Forelimb muscle (tissue), 1 donor: Measurements from ENCODE around the gene SAFB. TPM values are rescaled to one million over a fixed set of nuclear protein-coding genes. Genes with fewer than 3 reads are reported as not detected.
"Not testable (repeated sequence)": the region's sequence is repeated elsewhere in the genome, so short reads cannot be mapped to it uniquely, and the experiment has no call there.

Experiments used
- DNase-seq: peaks from one replicate; pipeline ENCODE4 v3.0.0-alpha.2; 2013; ENCODE audit warnings: low read depth
- polyA plus RNA-seq: library from polyadenylated mRNA; unstranded; fragments of 120-200 nt; gene quantifications from one replicate; pipeline ENCODE4 v1.2.1, GENCODE V29; 2013; ENCODE audit not compliant: insufficient read length

The SAFB gene
- polyA plus RNA-seq, 1 donor: 92.1 TPM

DNA sequence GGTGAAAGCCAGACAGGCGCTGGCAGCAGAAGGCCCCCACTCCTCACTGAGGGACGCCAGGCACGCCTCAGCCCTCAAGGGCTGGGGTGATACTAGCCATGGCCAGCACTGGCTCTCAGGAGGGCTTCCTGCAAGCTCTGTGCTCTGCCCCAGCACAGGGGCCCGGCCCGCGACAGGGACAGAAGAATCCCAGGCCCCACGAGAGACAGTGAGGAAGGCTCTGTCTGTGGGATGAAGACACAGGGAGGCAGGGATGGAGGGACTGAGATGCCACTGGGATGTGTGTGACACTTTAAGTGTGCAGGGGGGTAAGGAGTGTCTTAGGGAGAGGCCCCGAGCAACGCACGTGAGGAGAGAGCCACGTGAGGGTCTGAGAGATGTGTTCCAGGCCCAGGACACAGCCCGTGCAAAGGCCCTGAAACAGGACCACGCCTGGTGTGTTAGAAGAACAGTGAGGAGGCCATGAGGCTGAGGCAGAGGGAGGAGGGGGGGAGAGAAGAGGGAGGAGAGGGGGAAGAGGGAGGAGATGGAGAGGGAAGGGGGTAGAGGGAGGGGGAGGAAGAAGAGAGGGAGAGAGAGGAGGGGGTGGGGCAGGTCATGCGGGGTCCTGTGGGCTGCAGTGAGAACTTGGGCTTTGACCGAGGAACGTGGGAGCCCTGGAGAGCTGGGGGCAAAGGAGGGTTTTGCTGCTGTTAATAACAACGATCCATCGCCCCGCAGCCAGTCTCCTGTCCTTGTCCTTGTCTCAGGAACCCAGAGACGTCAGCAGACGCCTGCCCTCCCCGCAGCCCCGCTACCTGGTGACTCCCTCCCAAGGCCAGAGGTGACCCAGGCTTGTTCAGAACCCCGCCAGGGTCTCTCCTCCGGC is 74.4 kb downstream of the SAFB start:
- DNase-seq: no peak

DNA sequence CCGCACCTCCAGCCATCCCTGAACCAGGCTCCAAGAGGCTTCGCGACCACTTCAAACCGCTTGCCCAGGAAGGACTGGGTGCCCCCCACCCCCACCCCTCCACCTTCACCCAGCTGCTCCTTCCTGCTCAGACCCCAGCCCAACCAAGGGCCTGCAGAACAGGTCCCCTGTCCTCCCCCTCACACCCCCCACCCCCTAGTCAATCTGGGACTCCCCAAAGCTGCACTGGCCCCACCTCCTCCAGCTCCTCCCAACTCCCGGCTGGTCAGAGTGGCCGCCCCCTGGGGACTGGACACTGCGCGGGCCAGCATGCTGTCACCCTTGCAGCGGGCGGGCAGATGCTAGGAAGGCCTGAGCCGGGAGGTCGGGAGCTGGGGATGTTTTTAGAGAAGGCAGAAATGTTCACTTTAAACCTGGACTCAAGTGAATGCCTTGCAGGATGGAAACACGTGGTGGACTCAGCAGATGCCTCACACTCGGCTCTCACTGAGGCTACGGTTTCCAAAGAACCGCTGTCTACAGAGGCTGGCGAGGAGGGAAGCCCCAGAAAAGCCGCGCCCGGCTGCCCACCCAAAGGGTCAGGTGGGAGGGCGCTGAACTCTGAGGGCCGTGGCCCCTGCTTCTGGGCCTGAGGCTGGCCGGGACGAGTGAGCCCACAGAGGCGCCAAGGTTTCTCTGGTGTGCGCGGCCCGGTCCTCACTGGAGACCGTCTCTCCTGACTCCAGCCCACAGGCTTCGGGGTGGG is 75.2 kb downstream of the SAFB start:
- DNase-seq: no peak

DNA sequence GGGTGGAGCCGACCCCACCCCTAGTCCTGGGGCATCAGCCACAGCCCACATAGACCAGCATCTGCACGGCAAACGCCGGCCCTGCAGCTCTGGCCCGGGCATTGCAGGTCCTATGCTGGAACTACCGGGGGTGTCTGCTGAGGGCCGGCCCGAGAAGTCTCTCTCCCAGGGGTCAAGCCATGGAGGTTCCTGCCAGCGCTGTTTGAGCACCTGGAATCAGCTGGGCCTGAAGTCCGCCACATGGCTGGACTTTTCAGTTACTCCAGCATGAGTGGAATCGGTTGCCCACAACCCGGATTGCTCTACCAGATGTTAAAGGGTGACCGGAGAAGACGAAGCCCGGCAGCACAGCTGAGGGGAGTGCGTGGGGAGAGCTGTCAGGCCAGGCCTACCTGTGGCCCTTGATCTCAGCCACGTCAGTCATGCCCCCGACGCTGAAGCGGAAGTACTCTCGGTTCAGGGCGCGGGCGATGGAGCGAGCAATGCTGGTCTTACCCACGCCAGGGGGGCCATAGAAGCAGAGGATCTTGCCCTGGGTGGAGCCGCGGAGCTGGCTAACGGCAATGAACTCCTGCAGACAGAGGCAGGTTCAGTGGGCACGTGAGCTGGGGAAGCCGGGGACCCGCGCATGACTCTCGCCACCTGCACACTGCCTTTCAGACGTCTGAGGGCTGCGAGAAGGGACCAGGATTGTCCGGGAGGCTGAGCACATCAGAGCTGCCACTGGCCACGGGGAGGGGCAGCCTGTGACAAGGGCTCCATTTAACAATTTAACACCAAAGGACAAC is 75.9 kb downstream of the SAFB start:
- DNase-seq: no peak

DNA sequence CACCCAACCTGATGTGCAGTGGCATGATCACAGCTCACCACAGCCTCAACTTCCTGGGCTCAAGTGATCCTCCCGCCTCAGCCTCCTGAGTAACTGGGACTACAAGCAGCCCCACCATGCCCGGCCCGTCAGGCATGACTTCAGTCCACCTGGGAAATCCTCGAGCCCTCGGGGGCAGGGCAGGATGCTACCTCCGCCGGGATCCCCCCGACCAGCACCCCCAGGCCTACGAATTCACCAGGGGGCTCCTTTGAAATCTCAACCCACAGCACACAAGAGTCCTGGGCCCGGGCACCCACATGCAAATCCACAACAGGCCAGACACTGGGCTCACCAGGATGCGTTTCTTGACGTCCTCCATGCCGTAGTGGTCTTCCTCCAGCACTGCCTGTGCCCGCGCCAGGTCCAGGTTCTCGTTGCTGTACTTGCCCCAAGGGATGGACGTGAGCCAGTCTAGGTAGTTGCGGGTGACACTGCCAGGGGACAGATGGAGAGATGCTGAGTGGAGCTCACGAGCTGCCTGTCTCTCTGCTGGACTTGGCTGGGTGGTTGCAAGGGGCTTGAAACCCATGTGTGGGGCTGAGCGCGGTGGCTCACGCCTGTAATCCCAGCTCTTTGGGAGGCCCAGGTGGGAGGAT is 77.7 kb downstream of the SAFB start:
- no peak for DNase-seq

DNA sequence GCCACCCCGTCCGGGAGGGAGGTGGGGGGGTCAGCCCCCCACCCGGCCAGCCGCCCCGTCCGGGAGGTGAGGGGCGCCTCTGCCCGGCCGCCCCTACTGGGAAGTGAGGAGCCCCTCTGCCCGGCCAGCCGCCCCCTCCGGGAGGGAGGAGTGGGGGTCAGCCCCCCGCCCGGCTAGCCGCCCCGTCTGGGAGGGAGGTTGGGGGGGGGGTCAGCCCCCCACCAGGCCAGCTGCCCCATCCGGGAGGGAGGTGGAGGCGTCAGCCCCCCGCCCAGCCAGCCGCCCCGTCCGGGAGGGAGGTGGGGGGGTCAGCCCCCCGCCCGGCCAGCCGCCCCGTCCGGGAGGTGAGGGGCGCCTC is 79.1 kb downstream of the SAFB start:
- not testable (repeated sequence) for DNase-seq

DNA sequence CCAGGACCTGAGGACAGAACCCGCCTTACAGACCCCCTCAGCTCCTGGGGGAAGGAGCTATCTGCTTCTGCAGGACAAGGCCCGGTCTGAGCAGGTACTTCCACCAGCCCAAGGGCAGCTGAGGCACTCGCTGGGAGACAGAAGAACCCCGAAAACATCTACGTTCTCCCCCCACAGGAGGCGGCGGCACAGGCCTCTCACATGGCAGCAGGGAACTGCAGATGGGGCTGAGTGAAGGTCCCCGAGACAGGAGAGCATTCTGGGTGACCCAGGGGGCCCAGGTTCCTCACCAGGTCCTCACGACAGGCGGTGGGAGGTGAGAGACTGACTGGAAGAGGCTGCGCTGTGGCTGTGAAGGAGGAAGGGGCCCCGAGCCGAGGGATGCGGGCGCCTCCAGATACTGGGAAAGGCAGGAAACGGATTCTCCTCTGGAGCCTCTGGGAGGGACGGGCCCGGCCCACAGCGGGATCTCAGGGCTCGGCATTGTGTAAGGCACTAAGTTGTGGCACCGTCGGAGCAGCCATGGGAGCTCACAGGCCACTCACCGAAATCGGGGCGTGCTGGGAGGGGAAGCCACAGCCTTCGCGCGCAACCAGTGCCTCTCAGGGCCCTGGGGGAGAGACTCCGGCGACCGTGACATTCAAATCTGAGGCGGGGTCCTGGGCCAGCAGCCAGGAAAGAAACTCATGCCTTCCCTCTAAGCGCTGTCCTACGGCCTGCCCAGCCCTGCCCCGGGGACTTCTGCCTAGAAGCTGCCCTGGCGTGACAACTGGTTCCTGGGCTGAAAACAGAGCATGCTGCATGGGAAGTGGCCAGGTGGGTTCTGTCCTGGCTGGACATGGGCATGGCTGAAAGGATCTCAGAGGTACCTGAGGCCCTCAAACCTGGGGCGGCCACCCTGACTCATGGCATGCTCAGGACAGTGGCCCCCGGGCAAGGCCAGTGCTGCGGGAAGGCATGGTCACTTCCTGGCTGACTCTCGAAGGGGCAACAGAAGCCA is 81.2 kb downstream of the SAFB start:
- no peak for DNase-seq

DNA sequence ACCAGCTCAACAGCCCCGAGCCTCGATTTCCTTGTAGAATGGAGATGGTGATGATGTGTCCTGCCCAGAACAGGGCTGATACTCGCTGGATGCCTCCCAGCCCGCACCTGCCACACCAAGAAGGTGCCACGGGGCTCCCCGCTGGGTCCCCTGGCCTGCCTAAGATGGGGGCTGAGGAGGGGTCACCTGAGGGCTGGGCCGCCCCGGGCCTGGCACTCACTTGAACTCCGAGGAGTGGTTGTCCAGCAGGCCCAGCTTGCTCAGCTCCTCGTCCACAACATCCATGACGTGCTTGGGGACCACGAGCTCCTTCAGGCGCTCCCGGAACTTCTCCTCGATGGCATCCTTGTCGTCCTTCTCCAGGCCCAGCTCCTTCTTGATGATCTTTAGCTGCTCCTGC is 82.7 kb downstream of the SAFB start:
- DNase-seq: no peak

DNA sequence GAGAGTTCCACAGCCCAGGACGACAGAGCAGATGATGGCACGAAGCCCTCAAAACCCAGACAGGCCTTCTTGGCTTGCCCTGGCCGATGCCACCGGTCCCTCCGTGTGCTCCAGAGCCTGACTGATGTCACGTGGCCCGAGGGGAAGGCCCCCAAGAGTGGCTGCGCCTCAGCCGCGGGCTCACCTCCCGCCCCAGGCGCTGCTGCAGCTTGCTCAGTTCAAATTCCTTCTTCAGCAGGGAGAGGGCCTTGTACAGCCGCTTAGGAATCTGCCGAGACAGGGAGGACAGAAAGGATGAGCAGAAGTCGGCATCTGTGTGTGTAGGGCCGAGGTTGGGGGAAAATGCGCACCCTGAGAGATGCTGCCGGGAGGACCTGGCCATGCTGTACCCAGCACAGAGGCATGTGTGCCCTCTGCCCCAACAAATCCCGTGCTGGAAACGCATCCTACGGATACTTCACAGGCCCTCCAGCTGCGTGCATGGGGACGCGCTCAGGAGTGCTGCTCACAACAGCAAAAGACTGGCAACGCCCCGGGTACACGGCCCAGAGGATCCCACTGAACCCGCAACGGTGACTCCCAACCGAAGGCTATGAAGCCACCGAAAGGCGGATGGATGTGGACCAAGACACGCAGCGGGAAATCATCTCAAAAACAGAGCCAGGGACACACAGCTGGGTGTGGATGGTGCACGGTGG is 84.1 kb downstream of the SAFB start:
- DNase-seq: no peak

DNA sequence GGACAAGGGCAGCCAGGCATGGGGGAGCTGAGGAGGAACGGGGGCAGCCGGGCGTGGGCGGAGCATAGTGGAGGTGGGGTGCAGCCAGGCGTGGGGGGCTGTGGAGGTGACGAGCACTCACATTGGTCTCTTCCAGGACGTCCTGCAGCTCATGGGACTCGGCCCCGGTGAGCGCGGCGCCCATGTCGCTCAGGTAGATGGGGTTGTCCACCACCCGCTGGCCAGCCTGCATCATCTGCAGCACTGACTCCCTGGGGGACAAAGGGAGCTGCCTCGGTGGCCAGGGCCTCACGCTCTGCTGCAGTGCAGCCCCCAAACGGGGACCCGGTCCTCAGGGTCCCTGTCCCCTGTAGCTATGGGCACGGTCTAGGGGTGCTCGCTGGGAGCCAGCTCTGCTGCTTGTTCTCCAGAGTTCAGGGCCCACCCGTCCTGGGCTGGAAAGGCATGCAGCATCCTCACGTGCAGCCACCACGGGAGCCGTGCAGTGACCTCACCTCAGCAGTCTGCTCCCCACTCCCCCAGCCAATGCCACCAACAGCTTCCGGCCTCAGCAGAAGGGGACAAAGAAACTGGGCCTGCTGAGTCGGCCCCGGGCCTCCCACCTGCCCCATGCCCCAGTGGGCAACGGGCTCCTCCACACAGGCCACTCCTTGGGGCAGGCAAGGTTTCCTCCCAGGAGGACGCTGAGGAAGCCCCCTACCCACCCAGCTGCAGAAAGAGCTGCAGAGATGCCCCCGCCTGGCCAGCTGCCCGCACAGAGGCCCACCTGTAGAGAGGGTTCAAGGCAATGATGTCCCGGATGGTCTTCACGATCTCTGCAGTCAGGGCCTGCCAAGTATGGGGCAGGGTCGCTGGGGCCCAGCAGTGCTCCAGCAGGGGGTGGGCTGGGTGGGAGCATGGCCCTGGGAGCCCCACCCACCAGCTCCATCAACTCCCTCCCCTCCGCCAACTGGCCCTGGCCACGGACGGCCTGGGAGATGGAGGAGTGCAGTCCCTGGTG is 85.0 kb downstream of the SAFB start:
- no peak for DNase-seq

DNA sequence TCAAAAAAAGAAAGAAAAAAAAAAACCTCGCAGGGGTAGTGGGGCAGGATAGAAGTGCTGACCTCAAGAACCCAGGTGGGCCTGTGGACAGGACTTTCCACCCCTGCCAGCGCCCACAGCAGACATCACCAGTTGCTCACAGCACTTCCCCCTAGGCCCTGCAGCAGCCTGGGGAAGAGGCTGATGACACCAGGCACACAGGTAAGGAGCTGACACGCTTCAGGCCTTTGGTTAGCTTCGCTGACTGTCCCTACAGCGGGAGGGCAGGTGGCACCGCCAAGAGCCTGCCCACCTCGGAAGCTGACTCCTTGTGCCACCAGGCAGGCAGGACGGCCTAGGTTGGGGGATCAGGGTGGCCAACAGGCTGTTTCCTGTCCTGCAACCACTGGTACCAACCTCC is 88.1 kb downstream of the SAFB start:
- no peak for DNase-seq

DNA sequence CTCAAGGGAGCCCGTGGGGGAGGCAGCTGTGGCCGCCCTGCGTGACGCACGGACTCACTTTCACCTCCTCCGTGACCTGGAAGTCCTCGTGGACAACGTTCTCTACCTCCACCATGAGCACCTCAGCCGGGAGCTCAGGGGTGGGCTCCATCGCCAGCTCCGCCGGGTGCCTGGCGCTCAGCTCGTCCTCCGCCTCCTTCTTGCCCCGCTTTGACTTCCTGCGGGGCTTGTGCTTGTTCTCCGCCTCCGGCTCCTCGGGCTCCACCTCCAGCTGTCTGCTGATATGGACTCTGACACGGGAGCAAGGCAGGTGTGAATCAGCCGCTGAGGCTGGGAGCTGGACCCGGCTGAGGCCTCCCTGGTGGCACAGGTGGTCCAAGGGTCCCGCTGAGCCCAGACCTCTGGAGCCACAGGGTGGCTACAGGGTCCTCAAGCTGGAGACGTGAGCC is 88.9 kb downstream of the SAFB start:
- no peak for DNase-seq

DNA sequence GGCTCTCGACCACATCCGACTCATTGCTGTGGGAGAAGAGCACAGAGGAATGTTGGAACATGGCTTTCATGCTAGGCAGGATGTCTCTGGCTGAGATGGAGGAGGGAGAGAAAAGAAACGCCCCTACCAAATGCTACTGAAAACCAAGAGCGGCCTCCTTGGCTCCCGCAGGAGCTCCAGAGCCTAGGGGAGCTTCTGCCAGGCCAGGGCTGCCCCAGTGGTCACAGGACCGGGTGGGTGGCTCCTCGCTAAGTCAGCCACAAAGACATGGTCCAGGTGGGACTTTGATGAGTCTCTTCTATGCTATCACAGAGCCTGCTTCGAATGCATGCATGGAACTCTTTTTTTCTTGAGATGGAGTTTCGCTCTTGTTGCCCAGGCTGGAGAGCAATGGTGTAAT is 90.3 kb downstream of the SAFB start:
- DNase-seq: no peak

DNA sequence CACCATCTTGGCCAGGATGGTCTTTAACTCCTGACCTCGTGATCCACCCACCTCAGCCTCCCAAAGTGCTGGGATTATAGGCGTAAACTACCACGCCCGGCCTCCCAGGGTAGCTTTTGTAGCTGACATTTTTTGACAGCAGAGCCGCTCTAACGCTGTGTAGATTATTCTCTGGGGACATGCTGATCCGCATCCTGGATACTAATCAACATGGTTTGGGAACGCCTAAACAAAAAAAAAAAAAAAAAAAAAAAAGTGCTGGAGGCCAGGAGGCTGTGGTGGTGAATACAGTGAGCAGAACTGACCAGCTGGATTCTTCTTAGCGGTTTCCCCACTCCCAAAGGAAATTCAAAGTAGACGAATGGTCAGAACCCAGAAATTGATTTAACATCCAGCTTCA is 91.9 kb downstream of the SAFB start:
- DNase-seq: no peak

DNA sequence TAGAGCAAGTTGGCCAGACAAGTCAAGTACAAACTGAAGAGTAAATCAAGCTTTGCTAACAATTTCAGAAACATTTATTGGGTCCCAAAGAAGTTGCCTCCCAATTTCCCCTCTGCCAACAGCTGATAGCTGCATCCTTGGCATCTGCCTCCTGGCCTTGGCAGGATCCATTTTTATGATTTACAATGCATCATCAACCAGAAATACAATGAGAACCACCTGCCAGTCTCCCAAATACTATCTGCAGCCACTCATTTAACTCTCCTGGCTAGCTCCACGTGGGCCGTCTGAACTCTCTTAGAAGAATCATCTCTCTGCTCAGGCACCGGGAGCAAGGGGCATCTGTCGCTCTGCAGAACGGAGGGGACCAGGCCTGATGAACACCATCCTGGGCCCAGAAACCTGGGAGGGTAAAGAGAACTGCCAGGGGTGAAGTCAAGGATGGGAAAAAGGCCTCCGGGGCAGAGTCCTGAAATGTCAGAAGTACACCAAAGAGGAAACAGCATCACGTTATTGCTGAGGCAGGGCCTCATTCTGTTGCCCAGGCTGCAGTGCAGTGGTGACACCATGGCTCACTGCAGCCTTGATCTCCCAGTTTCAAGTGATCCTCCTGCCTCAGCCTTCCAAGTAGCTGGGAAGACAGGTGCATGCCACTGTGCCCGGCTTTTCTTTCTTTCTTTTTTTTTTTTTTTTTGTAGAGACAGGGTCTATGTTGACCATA is 94.5 kb downstream of the SAFB start:
- DNase-seq: no peak
